ENCODE results near the gene CRTC2.

DNA sequence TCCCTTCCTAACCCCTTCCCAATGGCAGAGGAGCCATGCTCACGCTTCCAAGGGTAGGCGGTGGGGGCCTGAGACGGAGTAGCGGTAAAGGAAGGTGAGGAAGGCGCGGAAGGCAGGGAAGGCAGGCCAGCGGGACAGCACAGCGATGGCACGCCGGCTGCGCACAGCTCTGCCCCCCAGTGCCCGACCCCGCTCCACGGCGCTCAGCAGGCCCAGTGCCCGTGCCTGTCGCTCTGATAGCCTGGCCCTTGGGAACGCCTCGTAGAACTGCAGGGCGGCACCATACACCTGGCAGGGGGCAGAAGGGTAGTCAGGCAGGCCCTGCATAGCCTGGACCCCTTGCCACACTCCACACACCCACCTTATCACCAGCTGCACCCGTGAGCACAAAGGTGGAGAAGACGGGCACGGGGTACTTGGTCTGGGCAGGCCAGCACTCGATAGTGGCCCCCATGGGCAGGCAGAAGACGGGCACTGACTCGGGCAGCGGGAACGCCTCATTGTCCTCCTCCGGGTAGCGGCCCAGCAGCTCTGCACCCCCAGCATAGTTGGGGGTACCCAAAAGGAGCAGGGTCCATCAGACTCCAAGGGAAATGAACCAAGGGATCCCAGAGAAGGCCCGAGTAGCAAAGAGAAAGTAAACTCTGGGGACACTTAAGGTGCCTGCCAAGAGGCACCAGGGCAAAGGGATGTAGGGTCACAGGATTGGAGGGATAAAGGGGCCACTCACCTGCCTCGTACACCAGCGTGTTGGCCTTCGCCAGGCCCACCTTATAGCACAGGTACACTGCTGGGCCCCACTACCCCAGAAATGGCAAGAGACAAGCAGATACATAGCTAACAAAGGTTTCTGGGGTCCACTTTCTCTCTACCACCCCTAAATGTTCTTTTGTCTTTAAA is 16.3 kb downstream of the CRTC2 start:
- TF ChIP-seq, protein P1, sequence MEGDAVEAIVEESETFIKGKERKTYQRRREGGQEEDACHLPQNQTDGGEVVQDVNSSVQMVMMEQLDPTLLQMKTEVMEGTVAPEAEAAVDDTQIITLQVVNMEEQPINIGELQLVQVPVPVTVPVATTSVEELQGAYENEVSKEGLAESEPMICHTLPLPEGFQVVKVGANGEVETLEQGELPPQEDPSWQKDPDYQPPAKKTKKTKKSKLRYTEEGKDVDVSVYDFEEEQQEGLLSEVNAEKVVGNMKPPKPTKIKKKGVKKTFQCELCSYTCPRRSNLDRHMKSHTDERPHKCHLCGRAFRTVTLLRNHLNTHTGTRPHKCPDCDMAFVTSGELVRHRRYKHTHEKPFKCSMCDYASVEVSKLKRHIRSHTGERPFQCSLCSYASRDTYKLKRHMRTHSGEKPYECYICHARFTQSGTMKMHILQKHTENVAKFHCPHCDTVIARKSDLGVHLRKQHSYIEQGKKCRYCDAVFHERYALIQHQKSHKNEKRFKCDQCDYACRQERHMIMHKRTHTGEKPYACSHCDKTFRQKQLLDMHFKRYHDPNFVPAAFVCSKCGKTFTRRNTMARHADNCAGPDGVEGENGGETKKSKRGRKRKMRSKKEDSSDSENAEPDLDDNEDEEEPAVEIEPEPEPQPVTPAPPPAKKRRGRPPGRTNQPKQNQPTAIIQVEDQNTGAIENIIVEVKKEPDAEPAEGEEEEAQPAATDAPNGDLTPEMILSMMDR (conservative IDR thresholded peaks at IDR 0.05; ENCODE audit: low read length): no peak
- TF ChIP-seq EZH2phosphoT487 (IDR thresholded peaks at IDR 0.05; ENCODE audit: borderline replicate concordance): no peak
